T-cell (primary cell): ENCODE data around the gene RTN4IP1. TPM values are rescaled to one million over a fixed set of nuclear protein-coding genes. Genes with fewer than 3 reads are reported as not detected.

ENCODE experiments used
- ATAC-seq, 4 experiments: fragments of 200-7000 bp in 3 of 4; fragments of 150-1000 bp in 1 of 4; cut with Tn5 transposase; replicated peaks in 1 of 4; 1 replicate in 3 of 4; 2 replicates in 1 of 4; pipeline ENCODE4 v1.10.0; 2021; ENCODE audit warnings: moderate library complexity in 3 of 4, mild to moderate bottlenecking in 2 of 4, moderate number of reproducible peaks in 1 of 4
- CTCF ChIA-PET, 2 donors: fragments of 300-600 bp; sonication (Branson Sonifier 250); formaldehyde crosslinking; loops; one replicate each; lab custom pipeline; 2022; ENCODE audit warnings: antibody characterized with exemption in 2 of 2; lab: Charles Lee
- POLR2A ChIA-PET, 2 donors: fragments of 300-600 bp; sonication (Branson Sonifier 250); formaldehyde crosslinking; loops; one replicate each; lab custom pipeline; 2022; ENCODE audit warnings: antibody characterized with exemption in 2 of 2; lab: Charles Lee
- DNase-seq, 35 experiments: peaks; one replicate each; pipeline versions ENCODE4 v3.0.0 to v3.0.0-alpha.2; 2013 to 2023
- H3K27ac ChIP-seq: one replicate; pipeline ENCODE4 v1.5.1; 2013; ENCODE audit warnings: low read length
- H3K27me3 ChIP-seq, 2 experiments: replicated peaks in 1 of 2; 1 replicate in 1 of 2; 2 replicates in 1 of 2; pipeline versions ENCODE4 v1.6.1 to v1.7.0; 2013; ENCODE audit warnings: low read length in 1 of 2, mixed read lengths in 1 of 2; ENCODE audit not compliant: control insufficient read depth in 2 of 2, insufficient read depth in 2 of 2; ENCODE audit errors: extremely low read depth in 1 of 2
- H3K36me3 ChIP-seq, 2 donors: 1 replicate in 1 of 2; 2 replicates in 1 of 2; pipeline versions ENCODE4 v1.6.1 to v1.7.0; 2013; ENCODE audit warnings: low read length in 1 of 2; ENCODE audit not compliant: control insufficient read depth in 2 of 2, insufficient read depth in 1 of 2; ENCODE audit errors: extremely low read depth in 1 of 2
- H3K4me1 ChIP-seq, 2 experiments: 1 replicate in 1 of 2; 2 replicates in 1 of 2; pipeline versions ENCODE4 v1.6.1 to v1.7.0; 2013; ENCODE audit warnings: low read length in 2 of 2, mixed read lengths in 1 of 2; ENCODE audit not compliant: insufficient read depth in 2 of 2, control insufficient read depth in 1 of 2; ENCODE audit errors: extremely low read depth in 1 of 2
- H3K4me3 ChIP-seq, 2 donors: 1 replicate in 1 of 2; 2 replicates in 1 of 2; pipeline versions ENCODE4 v1.5.1 to v1.7.0; 2013; ENCODE audit warnings: mild to moderate bottlenecking in 2 of 2, low read length in 1 of 2, moderate library complexity in 1 of 2; ENCODE audit not compliant: control insufficient read depth in 1 of 2; ENCODE audit errors: extremely low read depth in 1 of 2
- H3K9me3 ChIP-seq: 2 replicates; pipeline ENCODE4 v1.7.0; 2013
- H3K27ac Mint-ChIP-seq, 2 donors: one replicate each; pipeline ENCODE4 v1.8.0; 2020 to 2021; ENCODE audit warnings: mild to moderate bottlenecking in 2 of 2, mixed read lengths in 2 of 2
- H3K27me3 Mint-ChIP-seq, 2 donors: one replicate each; pipeline ENCODE4 v1.8.0; 2021 to 2022; ENCODE audit warnings: mixed read lengths in 2 of 2
- H3K36me3 Mint-ChIP-seq: one replicate; pipeline ENCODE4 v1.8.0; 2021; ENCODE audit warnings: mixed read lengths
- H3K4me1 Mint-ChIP-seq, 3 donors: one replicate each; pipeline ENCODE4 v1.8.0; 2020 to 2022; ENCODE audit warnings: mixed read lengths in 3 of 3, mild to moderate bottlenecking in 1 of 3
- H3K4me3 Mint-ChIP-seq, 3 donors: one replicate each; pipeline ENCODE4 v1.8.0; 2020 to 2022; ENCODE audit warnings: mild to moderate bottlenecking in 3 of 3, mixed read lengths in 3 of 3, moderate library complexity in 3 of 3
- H3K9me3 Mint-ChIP-seq, 3 donors: one replicate each; pipeline ENCODE4 v1.8.0; 2020 to 2022; ENCODE audit warnings: mixed read lengths in 3 of 3
- WGBS: methylation state at CpG from one replicate; pipeline ENCODE4 v1.1.5; 2013; ENCODE audit warnings: missing lambda C conversion rate; ENCODE audit not compliant: insufficient coverage; 5-methylcytosine and 5-hydroxymethylcytosine counted together
- total RNA-seq, 35 experiments: library from RNA in 6 of 35; stranded (reverse) in 6 of 35; fragments of 120-200 nt in 1 of 35; gene quantifications; one replicate each; pipeline versions ENCODE4 v1.2.1 to v1.2.4 and lab custom pipeline; 2013 to 2026

Gene RTN4IP1
- total RNA-seq, 5 donors from 2014 or later (not counting 1 experiment from before 2014, with no cell fraction given): 5.2 to 7.6 (median 7.0) TPM

DNA sequence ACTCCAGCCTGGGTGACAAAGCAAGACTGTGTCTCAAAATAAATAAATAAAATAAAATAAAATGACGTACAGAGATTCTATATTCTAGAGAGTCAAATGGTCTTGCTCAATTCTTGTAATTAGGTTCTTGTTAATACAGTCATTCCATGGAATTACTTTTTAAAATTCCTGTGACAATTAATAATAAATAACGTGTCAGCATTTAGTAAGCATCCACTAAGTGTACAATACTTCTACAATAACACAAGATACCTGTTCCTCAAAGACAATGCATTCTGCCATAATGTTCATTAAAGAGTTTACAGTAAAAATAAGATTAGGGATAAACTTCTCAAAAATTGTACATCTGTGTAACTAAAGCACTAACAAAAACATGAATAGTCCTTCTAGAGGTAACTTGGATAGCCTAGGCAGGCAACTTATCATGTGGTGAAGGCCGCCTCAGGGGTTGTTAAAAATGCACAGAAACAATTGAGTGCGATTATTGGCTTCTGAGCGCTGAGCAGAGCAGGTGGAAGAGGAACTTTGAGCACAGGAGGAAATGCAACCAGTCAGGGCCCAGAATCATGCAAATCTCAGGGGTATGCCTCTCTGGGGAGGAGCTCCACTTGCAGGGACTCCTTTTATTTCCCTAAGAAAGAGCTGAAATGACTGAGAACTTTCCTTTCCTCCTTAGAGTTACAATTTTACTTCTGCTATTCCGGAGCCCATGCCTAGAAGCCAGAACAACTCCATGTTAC lies 37.2 kb upstream of the RTN4IP1 start:
- Histone ChIP-seq H3K36me3 (peaks cover 5 to 21% of the 10 kb centered on the region in 2 donors), H3K27ac (no peak overlapping the region), H3K4me1 (no peaks in the 10 kb centered on the region), H3K27me3 (no peaks in the 10 kb centered on the region), H3K9me3 (no peaks in the 10 kb centered on the region), H3K4me3 (no peak overlapping the region)
- WGBS: 87% methylated on average over 4 of the region's 6 CpGs
- DNase-seq (peak in 1 of 35 experiments; percentile 12), ATAC-seq (no peak)
- Mint-ChIP-seq H3K27ac (no peak overlapping the region), H3K27me3 (no peaks in the 10 kb centered on the region), H3K4me3 (no peak overlapping the region), H3K4me1 (peaks cover 0 to 7% (median 2%) of the 10 kb centered on the region in 3 donors), H3K9me3 (no peaks in the 10 kb centered on the region), H3K36me3 (peaks cover 40% of the 10 kb centered on the region)
- CTCF ChIA-PET: no interaction called here
- POLR2A ChIA-PET: no interaction called here

GRCh38 chr6:106662458-106662857 lies 33.2 kb upstream of the RTN4IP1 start:
- DNase-seq (no peak), ATAC-seq (no peak)
- CTCF ChIA-PET: no interaction called here
- Histone ChIP-seq H3K4me1 (no peaks in the 10 kb centered on the region), H3K9me3 (no peaks in the 10 kb centered on the region), H3K27me3 (no peaks in the 10 kb centered on the region), H3K4me3 (no peak overlapping the region), H3K27ac (no peak overlapping the region), H3K36me3 (peaks cover 9 to 41% of the 10 kb centered on the region in 2 donors)
- Mint-ChIP-seq H3K4me3 (no peak overlapping the region), H3K36me3 (peaks cover 64% of the 10 kb centered on the region), H3K4me1 (peaks cover 0 to 7% (median 2%) of the 10 kb centered on the region in 3 donors), H3K27ac (no peak overlapping the region), H3K9me3 (peaks cover 6 to 9% (median 7%) of the 10 kb centered on the region in 3 donors), H3K27me3 (no peaks in the 10 kb centered on the region)
- POLR2A ChIA-PET: no interaction called here
- no CpG with 5 or more reads among the region's 2 CpGs for WGBS

GRCh38 chr6:106659859-106660258 lies 30.6 kb upstream of the RTN4IP1 start:
- Histone ChIP-seq H3K27me3 (no peaks in the 10 kb centered on the region), H3K27ac (no peak overlapping the region), H3K9me3 (no peaks in the 10 kb centered on the region), H3K4me3 (no peak overlapping the region), H3K4me1 (no peaks in the 10 kb centered on the region), H3K36me3 (peaks cover 4 to 57% of the 10 kb centered on the region in 2 donors)
- Mint-ChIP-seq H3K27ac (no peak overlapping the region), H3K4me3 (no peak overlapping the region), H3K27me3 (no peaks in the 10 kb centered on the region), H3K4me1 (peaks cover 0 to 5% (median 2%) of the 10 kb centered on the region in 3 donors), H3K36me3 (peaks cover 74% of the 10 kb centered on the region), H3K9me3 (peaks cover 6 to 13% (median 12%) of the 10 kb centered on the region in 3 donors)
- ChIA-PET POLR2A (no interaction called here), CTCF (no interaction called here)
- no peak for DNase-seq
- WGBS: 92% methylated on average over 2 of the region's 2 CpGs
- ATAC-seq: no peak

DNA sequence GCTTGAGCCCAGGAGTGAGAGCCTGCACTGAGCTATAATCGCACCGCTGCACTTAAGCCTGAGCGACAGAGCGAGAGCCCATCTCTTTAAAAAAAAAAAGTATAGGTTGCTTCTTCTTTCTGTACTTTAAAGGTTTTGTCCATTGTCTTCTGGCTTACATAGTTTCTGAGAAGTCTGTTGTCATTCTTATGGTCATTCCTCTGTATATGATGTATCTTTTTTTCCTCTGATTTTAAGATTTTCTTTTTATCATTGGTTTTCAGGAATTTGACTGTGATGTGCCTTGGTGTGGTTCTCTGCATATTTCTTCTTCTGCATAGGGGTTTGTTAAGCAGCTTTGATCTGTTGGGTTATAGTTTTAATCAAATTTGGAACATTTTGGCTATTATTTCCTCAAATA lies 29.2 kb upstream of the RTN4IP1 start:
- Histone ChIP-seq H3K9me3 (no peaks in the 10 kb centered on the region), H3K36me3 (peaks cover 4 to 58% of the 10 kb centered on the region in 2 donors), H3K27me3 (no peaks in the 10 kb centered on the region), H3K4me1 (no peaks in the 10 kb centered on the region), H3K27ac (no peak overlapping the region), H3K4me3 (no peak overlapping the region)
- H3K4me3 Mint-ChIP-seq: peak overlapping the region in 1 of 3 donors; percentile 37
- CTCF ChIA-PET: no interaction called here
- H3K27ac Mint-ChIP-seq: no peak overlapping the region
- POLR2A ChIA-PET: no interaction called here
- WGBS: no CpG with 5 or more reads among the region's 4 CpGs
- no peaks in the 10 kb centered on the region for H3K27me3 Mint-ChIP-seq
- H3K9me3 Mint-ChIP-seq: peaks cover 6 to 13% (median 12%) of the 10 kb centered on the region in 3 donors
- peaks cover 70% of the 10 kb centered on the region for H3K36me3 Mint-ChIP-seq
- ATAC-seq (no peak), DNase-seq (no peak)
- H3K4me1 Mint-ChIP-seq: no peaks in the 10 kb centered on the region

- Mint-ChIP-seq H3K27me3 (no peaks in the 10 kb centered on the region), H3K9me3 (no peaks in the 10 kb centered on the region), H3K4me3 (peak overlapping the region in 1 of 3 donors; percentile 29), H3K4me1 (peaks cover 0 to 2% (median 0%) of the 10 kb centered on the region in 3 donors), H3K27ac (peak overlapping the region in 1 of 2 donors; percentile 7), H3K36me3 (peaks cover 44% of the 10 kb centered on the region)
- CTCF ChIA-PET: no interaction called here
- H3K9me3 ChIP-seq: no peaks in the 10 kb centered on the region
- ATAC-seq (no peak), DNase-seq (no peak)
- no peak overlapping the region for H3K4me3 ChIP-seq
- H3K36me3 ChIP-seq: peaks cover 2 to 46% of the 10 kb centered on the region in 2 donors
- H3K27ac ChIP-seq: no peak overlapping the region
- 60% methylated on average over 1 of the region's 7 CpGs for WGBS
- no peaks in the 10 kb centered on the region for H3K27me3 ChIP-seq
- POLR2A ChIA-PET: no interaction called here
- H3K4me1 ChIP-seq: no peaks in the 10 kb centered on the region
These were observed 19.5 kb upstream of the RTN4IP1 start for GRCh38 chr6:106648651-106649308.

DNA sequence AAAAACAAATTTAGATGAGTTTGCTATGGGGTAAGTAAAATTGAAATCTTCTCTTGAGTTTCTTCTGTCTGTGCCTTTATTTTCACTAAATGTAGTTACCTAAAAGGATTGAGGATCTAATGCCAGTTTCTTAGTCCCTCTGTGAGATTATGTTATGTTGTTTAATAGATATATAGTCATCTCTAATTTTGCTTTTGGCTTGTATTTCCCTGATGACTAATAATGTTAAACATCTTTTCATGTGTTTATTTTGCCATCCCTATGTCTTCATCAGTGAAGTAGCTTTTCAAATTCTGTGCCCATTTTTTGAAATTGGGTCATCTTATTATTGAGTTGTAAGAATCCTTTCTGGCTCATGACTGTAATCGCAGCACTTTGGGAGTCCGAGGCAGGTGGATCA lies 13.8 kb upstream of the RTN4IP1 start:
- peaks cover 45% of the 10 kb centered on the region for H3K36me3 Mint-ChIP-seq
- ChIA-PET POLR2A (no interaction called here), CTCF (no interaction called here)
- H3K36me3 ChIP-seq: peaks cover 2 to 29% of the 10 kb centered on the region in 2 donors
- no peak for DNase-seq
- H3K4me1 ChIP-seq: no peaks in the 10 kb centered on the region
- H3K9me3 ChIP-seq: no peaks in the 10 kb centered on the region
- peaks cover 6 to 15% (median 8%) of the 10 kb centered on the region in 3 donors for H3K4me1 Mint-ChIP-seq
- ATAC-seq: no peak
- no peak overlapping the region for H3K4me3 Mint-ChIP-seq
- H3K4me3 ChIP-seq: no peak overlapping the region
- 100% methylated on average over 1 of the region's 2 CpGs for WGBS
- H3K9me3 Mint-ChIP-seq: no peaks in the 10 kb centered on the region
- H3K27ac Mint-ChIP-seq: no peak overlapping the region
- no peak overlapping the region for H3K27ac ChIP-seq
- no peaks in the 10 kb centered on the region for H3K27me3 ChIP-seq
- H3K27me3 Mint-ChIP-seq: no peaks in the 10 kb centered on the region
